Liver (tissue), 9 donors: ENCODE measurements around the gene DUSP8. TPM values are rescaled to one million over a fixed set of nuclear protein-coding genes. Genes with fewer than 3 reads are reported as not detected.

ENCODE experiments used
- DNase-seq: peaks from one replicate; pipeline ENCODE4 v3.0.0-alpha.2; 2017; ENCODE audit warnings: low spot score
- H3K27ac ChIP-seq, 2 donors: one replicate each; pipeline ENCODE4 v1.7.0; 2013; ENCODE audit warnings: inconsistent platforms in 2 of 2, low read length in 2 of 2, control low read depth in 1 of 2, low read depth in 1 of 2, mild to moderate bottlenecking in 1 of 2
- H3K27me3 ChIP-seq, 4 donors: one replicate each; pipeline versions ENCODE4 v1.6.1 to v1.7.0; 2013; ENCODE audit warnings: low read length in 3 of 4, inconsistent platforms in 1 of 4, mild to moderate bottlenecking in 1 of 4, moderate library complexity in 1 of 4; ENCODE audit not compliant: control insufficient read depth in 4 of 4, insufficient read depth in 4 of 4
- H3K36me3 ChIP-seq, 4 donors: one replicate each; pipeline versions ENCODE4 v1.6.1 to v1.7.0; 2013; ENCODE audit warnings: low read length in 3 of 4, mild to moderate bottlenecking in 3 of 4, low read depth in 1 of 4, moderate library complexity in 1 of 4; ENCODE audit not compliant: control insufficient read depth in 4 of 4, insufficient read depth in 3 of 4
- H3K4me1 ChIP-seq, 4 donors: one replicate each; pipeline versions ENCODE4 v1.6.1 to v1.7.0; 2013; ENCODE audit warnings: low read length in 3 of 4, mild to moderate bottlenecking in 3 of 4, moderate library complexity in 1 of 4; ENCODE audit not compliant: control insufficient read depth in 4 of 4, insufficient read depth in 4 of 4
- H3K4me3 ChIP-seq, 3 donors: one replicate each; pipeline versions ENCODE4 v1.6.1 to v1.7.0; 2013; ENCODE audit warnings: low read length in 3 of 3, control low read depth in 1 of 3, low read depth in 1 of 3, mild to moderate bottlenecking in 1 of 3
- H3K9ac ChIP-seq, 2 donors: one replicate each; pipeline ENCODE4 v1.7.0; 2013; ENCODE audit warnings: low read length in 2 of 2, mild to moderate bottlenecking in 2 of 2, moderate library complexity in 2 of 2, control low read depth in 1 of 2, low read depth in 1 of 2
- H3K9me3 ChIP-seq, 4 donors: one replicate each; pipeline versions ENCODE4 v1.6.1 to v1.7.0; 2013; ENCODE audit warnings: low read length in 3 of 4; ENCODE audit not compliant: control insufficient read depth in 4 of 4
- ATF3 ChIP-seq: IDR thresholded peaks from 2 replicates; pipeline ENCODE4 v1.6.1; 2016; ENCODE audit warnings: antibody characterized with exemption
- CTCF ChIP-seq: fragments of 150-350 bp; IDR thresholded peaks from 2 replicates; pipeline ENCODE4 v1.5.1; 2017; ENCODE audit warnings: improper control_type of control experiment, low read depth, low read length; ENCODE audit not compliant: missing input control
- EGR1 ChIP-seq, 2 donors: IDR thresholded peaks; 2 replicates each; pipeline ENCODE4 v1.6.1; 2016 to 2018; ENCODE audit warnings: antibody characterized with exemption in 2 of 2, low read depth in 2 of 2
- FOXA1 ChIP-seq: IDR thresholded peaks from 2 replicates; pipeline ENCODE4 v1.6.1; 2016; ENCODE audit warnings: antibody characterized with exemption
- FOXA2 ChIP-seq: IDR thresholded peaks from 2 replicates; pipeline ENCODE4 v1.6.1; 2016; ENCODE audit warnings: antibody characterized with exemption
- GABPA ChIP-seq, 2 donors: IDR thresholded peaks in 1 of 2; conservative IDR thresholded peaks in 1 of 2; 2 replicates each; pipeline ENCODE4 v1.6.1; 2016; ENCODE audit warnings: antibody characterized with exemption in 2 of 2, mild to moderate bottlenecking in 1 of 2, moderate library complexity in 1 of 2
- HNF4A ChIP-seq, 2 donors: conservative IDR thresholded peaks; 2 replicates each; pipeline ENCODE4 v1.6.1; 2016; ENCODE audit warnings: antibody characterized with exemption in 2 of 2, mild to moderate bottlenecking in 2 of 2
- HNF4G ChIP-seq: IDR thresholded peaks from 2 replicates; pipeline ENCODE4 v1.6.1; 2016; ENCODE audit warnings: antibody characterized with exemption
- JUND ChIP-seq, 2 donors: IDR thresholded peaks; 2 replicates each; pipeline ENCODE4 v1.6.1; 2016; ENCODE audit warnings: antibody characterized with exemption in 2 of 2
- MAX ChIP-seq: IDR thresholded peaks from 2 replicates; pipeline ENCODE4 v1.6.1; 2016; ENCODE audit warnings: antibody characterized with exemption
- NR2F2 ChIP-seq: IDR thresholded peaks from 2 replicates; pipeline ENCODE4 v1.6.1; 2016; ENCODE audit warnings: antibody characterized with exemption
- RAD21 ChIP-seq, 2 donors: IDR thresholded peaks; 2 replicates each; pipeline ENCODE4 v1.6.1; 2016; ENCODE audit warnings: antibody characterized with exemption in 2 of 2, mild to moderate bottlenecking in 2 of 2
- REST ChIP-seq: IDR thresholded peaks from 2 replicates; pipeline ENCODE4 v1.6.1; 2016; ENCODE audit warnings: antibody characterized with exemption, mild to moderate bottlenecking
- RXRA ChIP-seq, 2 donors: IDR thresholded peaks; 2 replicates each; pipeline ENCODE4 v1.6.1; 2017 to 2018; ENCODE audit warnings: antibody characterized with exemption in 2 of 2, mild to moderate bottlenecking in 1 of 2
- SP1 ChIP-seq: IDR thresholded peaks from 2 replicates; pipeline ENCODE4 v1.6.1; 2018; ENCODE audit warnings: antibody characterized with exemption, mild to moderate bottlenecking
- TAF1 ChIP-seq: conservative IDR thresholded peaks from 2 replicates; pipeline ENCODE4 v1.6.1; 2016; ENCODE audit warnings: antibody characterized with exemption, mild to moderate bottlenecking
- YY1 ChIP-seq: IDR thresholded peaks from 2 replicates; pipeline ENCODE4 v1.6.1; 2016; ENCODE audit warnings: antibody characterized with exemption, mild to moderate bottlenecking
- ZBTB33 ChIP-seq: IDR thresholded peaks from 2 replicates; pipeline ENCODE4 v1.6.1; 2016; ENCODE audit warnings: antibody characterized with exemption
- WGBS: extraction: QIAGEN DNeasy Blood & Tissue Kit; methylation state at CpG from one replicate; pipeline ENCODE4 v1.1.7; 2013; 5-methylcytosine and 5-hydroxymethylcytosine counted together
- polyA plus RNA-seq, 2 donors: library from polyadenylated mRNA; stranded (reverse) in 1 of 2; unstranded in 1 of 2; fragments of 200-250 nt in 1 of 2; fragments of >200 nt in 1 of 2; fragmentation: Nextera tagmentation in 1 of 2; extraction: Ambion mirVana in 1 of 2; gene quantifications; one replicate each; pipeline versions ENCODE4 v1.2.1 to v1.2.3, GENCODE V29; 2013 to 2015
- total RNA-seq, 2 donors: library from RNA; depleted of rRNA; stranded (reverse); fragments of >200 nt; gene quantifications; one replicate each; pipeline ENCODE4 v1.2.3, GENCODE V29; 2014
- donor health status: healthy.
- donor health status: healthy.
- donor health status: healthy.
- donor health status: healthy.
- donor health status: healthy.

DUSP8 gene
- total and polyA plus RNA-seq, 4 donors: 0.06 to 0.33 (median 0.21) TPM

GRCh38 chr11:1511937-1512496, 60.1 kb downstream of the DUSP8 start:
- whole genome bisulfite sequencing: 91% methylated on average over 12 of the region's 12 CpGs
- Histone ChIP-seq H3K9ac (no peak overlapping the region), H3K36me3 (no peaks in the 10 kb centered on the region), H3K4me1 (peaks cover 2 to 12% (median 7%) of the 10 kb centered on the region in 4 donors), H3K4me3 (no peak overlapping the region), H3K27me3 (no peaks in the 10 kb centered on the region), H3K9me3 (no peaks in the 10 kb centered on the region), H3K27ac (no peak overlapping the region)
- no peak for DNase-seq
- no peak for TF ChIP-seq CTCF
- TF ChIP-seq TAF1: no peak
- TF ChIP-seq HNF4G: no peak
- no peak for TF ChIP-seq EGR1 (IDR thresholded peaks at IDR 0.05; ENCODE audit: low read depth in 2 of 2)
- no peak for TF ChIP-seq JUND (IDR thresholded peaks at IDR 0.05)
- no peak for TF ChIP-seq RXRA (IDR thresholded peaks at IDR 0.05)
- no peak for TF ChIP-seq REST
- no peak for TF ChIP-seq RAD21 (IDR thresholded peaks at IDR 0.05)
- no peak for TF ChIP-seq NR2F2
- TF ChIP-seq FOXA2: no peak
- TF ChIP-seq SP1: no peak
- TF ChIP-seq ATF3: no peak
- TF ChIP-seq GABPA (IDR thresholded peaks at IDR 0.05 in 1 of 2, conservative IDR thresholded peaks at IDR 0.05 in 1 of 2): no peak
- TF ChIP-seq YY1: no peak
- TF ChIP-seq HNF4A (conservative IDR thresholded peaks at IDR 0.05): no peak
- no peak for TF ChIP-seq MAX
- no peak for TF ChIP-seq ZBTB33
- no peak for TF ChIP-seq FOXA1
